ENCODE data around the gene TTC21A. TPM values are rescaled to one million over a fixed set of nuclear protein-coding genes. Genes with fewer than 3 reads are reported as not detected.

TTC21A gene
- total and polyA plus RNA-seq, 2 of the 13 experiments (the other 11 are each of a cell fraction or from before 2014, with no cell fraction given), result 0.31 to 1.5 TPM

DNA sequence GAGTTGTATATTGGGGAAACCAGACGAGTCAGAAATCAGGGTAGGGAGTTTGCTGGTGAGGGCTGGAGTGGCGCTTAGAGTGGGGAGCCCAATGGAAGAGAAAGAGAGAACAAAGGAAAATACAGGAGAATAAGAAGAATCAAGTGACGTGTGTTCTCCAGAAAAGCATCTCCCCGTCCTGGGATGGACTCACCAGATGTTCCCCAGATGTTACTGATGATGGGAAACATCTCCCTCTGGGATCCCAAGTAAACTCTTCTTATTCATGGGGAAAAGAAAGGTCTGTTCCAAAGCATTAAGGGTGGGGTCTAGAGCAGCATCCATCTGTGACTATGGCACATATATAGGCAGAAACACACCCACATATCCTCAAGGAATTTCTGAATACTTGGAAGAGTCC lies 48.9 kb downstream of the TTC21A start:
- H2AFZ ChIP-seq (ENCODE audit: low read length), result no peak overlapping the region
- in situ Hi-C loops (cut with HindIII; ENCODE audit: extremely low pct_ligation_motif_present, low pct_unique_long_range_greater_than_20kb), result no loop called here

DNA sequence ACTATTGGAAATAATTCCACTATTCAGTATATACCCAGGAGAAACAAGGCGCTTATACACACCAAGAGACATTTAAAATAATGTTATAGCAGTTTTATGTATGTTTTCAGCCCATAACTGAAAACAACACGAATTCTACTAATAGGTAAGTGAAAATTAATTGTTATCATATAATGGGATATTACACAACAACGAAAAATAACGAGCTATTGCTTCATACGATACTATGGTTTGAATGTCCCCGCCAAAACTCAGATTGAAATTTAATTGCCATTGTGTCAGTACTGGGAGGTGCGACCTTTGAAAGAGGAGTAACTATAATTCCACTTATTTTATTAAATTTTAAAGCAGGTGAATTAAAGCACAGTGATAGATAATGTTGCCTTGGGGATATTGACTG lies 49.9 kb downstream of the TTC21A start:
- DNase-seq (ENCODE audit: low spot score), result no peak
- Histone ChIP-seq H2AFZ (ENCODE audit: low read length) (no peak overlapping the region), H3K36me3 (replicated peaks in 1 of 2; ENCODE audit: control insufficient read depth in 1 of 2, insufficient read depth in 2 of 2, low read length in 2 of 2) (no peaks in the 10 kb centered on the region), H3K4me3 (replicated peaks in 1 of 3; ENCODE audit: insufficient read depth in 1 of 3, low read depth in 2 of 3, low read length in 3 of 3) (no peak overlapping the region), H3K27ac (ENCODE audit: extremely low read length, insufficient read depth, low read length) (no peak overlapping the region), H3K79me2 (ENCODE audit: insufficient read depth, low read length) (peaks cover 9% of the 10 kb centered on the region), H3K4me2 (ENCODE audit: low read depth, low read length) (no peak overlapping the region), H3K9me3 (ENCODE audit: low read length) (no peaks in the 10 kb centered on the region), H4K20me1 (ENCODE audit: insufficient read depth, low read length) (peaks cover 2% of the 10 kb centered on the region; the same call in 1 of the 2 replicates), H3K4me1 (ENCODE audit: insufficient read depth, low read length) (peaks cover 18% of the 10 kb centered on the region), H3K27me3 (ENCODE audit: control insufficient read depth in 1 of 2, insufficient read depth in 2 of 2, low read length in 2 of 2) (peaks cover 0 to 1% of the 10 kb centered on the region in 2 experiments; a peak in 2 of 5 replicates), H3K9ac (ENCODE audit: insufficient read depth, low read depth, low read length) (no peak overlapping the region)
- in situ Hi-C loops (cut with HindIII; ENCODE audit: extremely low pct_ligation_motif_present, low pct_unique_long_range_greater_than_20kb) (no loop called here), intact Hi-C loops (cut with micrococcal nuclease; ENCODE audit: unreplicated experiment) (no loop called here)
- no peak for ATAC-seq
- TF ChIP-seq NFYB (CRISPR knock-in tag; IDR thresholded peaks at IDR 0.05) (no peak), KLF12 (CRISPR knock-in tag; IDR thresholded peaks at IDR 0.05; ENCODE audit: borderline replicate concordance) (no peak), CEBPB (IDR thresholded peaks at IDR 0.05; ENCODE audit: borderline replicate concordance, low read depth, low read length) (peak; percentile 45; the same call in 1 of the 2 replicates), MED8 (CRISPR knock-in tag; IDR thresholded peaks at IDR 0.05; ENCODE audit: insufficient replicate concordance) (no peak), NRL (CRISPR knock-in tag; IDR thresholded peaks at IDR 0.05; ENCODE audit: borderline replicate concordance) (no peak), ZNF737 (CRISPR knock-in tag; IDR thresholded peaks at IDR 0.05; ENCODE audit: borderline replicate concordance) (no peak), TSC22D2 (CRISPR knock-in tag; IDR thresholded peaks at IDR 0.05; ENCODE audit: borderline replicate concordance) (no peak)
- TF ChIP-seq, protein P1, sequence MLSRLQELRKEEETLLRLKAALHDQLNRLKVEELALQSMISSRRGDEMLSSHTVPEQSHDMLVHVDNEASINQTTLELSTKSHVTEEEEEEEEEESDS (CRISPR knock-in tag; IDR thresholded peaks at IDR 0.05; ENCODE audit: borderline replicate concordance), result no peak
- FAIRE-seq, result no peak
- ChIA-PET POLR2A (no interaction called here), CTCF (ENCODE audit: low intra/inter-chr PET ratio, low total read pairs) (no interaction called here)
- BruUV-seq (replicated peaks), result no TSS peak
- 40% methylated on average over 7 of the region's 7 CpGs for WGBS (ENCODE audit: low lambda C conversion rate)

More for the DNA sequence above, 48.9 kb downstream of the TTC21A start:
- H3K27me3 ChIP-seq (ENCODE audit: control insufficient read depth in 1 of 2, insufficient read depth in 2 of 2, low read length in 2 of 2), result peaks cover 0 to 1% of the 10 kb centered on the region in 2 experiments; a peak in 2 of 5 replicates
- DNase-seq (ENCODE audit: low spot score) (no peak), FAIRE-seq (no peak), ATAC-seq (no peak)
- CTCF ChIA-PET (ENCODE audit: low intra/inter-chr PET ratio, low total read pairs), result no interaction called here
- H3K27ac ChIP-seq (ENCODE audit: extremely low read length, insufficient read depth, low read length), result no peak overlapping the region
- no peaks in the 10 kb centered on the region for H3K9me3 ChIP-seq (ENCODE audit: low read length)
- TF ChIP-seq TCF12 (IDR thresholded peaks at IDR 0.05) (no peak), TCF12 (CRISPR knock-in tag; IDR thresholded peaks at IDR 0.05) (no peak), ZNF205 (CRISPR knock-in tag; IDR thresholded peaks at IDR 0.05) (no peak)
- peaks cover 19% of the 10 kb centered on the region for H3K79me2 ChIP-seq (ENCODE audit: insufficient read depth, low read length)
- H3K4me1 ChIP-seq (ENCODE audit: insufficient read depth, low read length), result peaks cover 27% of the 10 kb centered on the region
- H4K20me1 ChIP-seq (ENCODE audit: insufficient read depth, low read length), result peaks cover 12% of the 10 kb centered on the region
- H3K4me3 ChIP-seq (replicated peaks in 1 of 3; ENCODE audit: insufficient read depth in 1 of 3, low read depth in 2 of 3, low read length in 3 of 3), result no peak overlapping the region
- intact Hi-C loops (cut with micrococcal nuclease; ENCODE audit: unreplicated experiment), result no loop called here
- no peak overlapping the region for H3K9ac ChIP-seq (ENCODE audit: insufficient read depth, low read depth, low read length)
- POLR2A ChIA-PET, result no interaction called here
- H3K36me3 ChIP-seq (replicated peaks in 1 of 2; ENCODE audit: control insufficient read depth in 1 of 2, insufficient read depth in 2 of 2, low read length in 2 of 2), result no peaks in the 10 kb centered on the region
- H3K4me2 ChIP-seq (ENCODE audit: low read depth, low read length), result no peak overlapping the region
- no TSS peak for BruUV-seq (replicated peaks)
- WGBS (ENCODE audit: low lambda C conversion rate), result 88% methylated on average over 4 of the region's 4 CpGs

All from HepG2 (cell line).